Superior temporal gyrus (tissue), 1 donor: Measurements from ENCODE around the gene ITGB7.

Source experiments
- DNase-seq: peaks from one replicate; pipeline ENCODE4 v3.0.0-alpha.2; 2016; ENCODE audit errors: extremely low spot score

Gene ITGB7

DNA sequence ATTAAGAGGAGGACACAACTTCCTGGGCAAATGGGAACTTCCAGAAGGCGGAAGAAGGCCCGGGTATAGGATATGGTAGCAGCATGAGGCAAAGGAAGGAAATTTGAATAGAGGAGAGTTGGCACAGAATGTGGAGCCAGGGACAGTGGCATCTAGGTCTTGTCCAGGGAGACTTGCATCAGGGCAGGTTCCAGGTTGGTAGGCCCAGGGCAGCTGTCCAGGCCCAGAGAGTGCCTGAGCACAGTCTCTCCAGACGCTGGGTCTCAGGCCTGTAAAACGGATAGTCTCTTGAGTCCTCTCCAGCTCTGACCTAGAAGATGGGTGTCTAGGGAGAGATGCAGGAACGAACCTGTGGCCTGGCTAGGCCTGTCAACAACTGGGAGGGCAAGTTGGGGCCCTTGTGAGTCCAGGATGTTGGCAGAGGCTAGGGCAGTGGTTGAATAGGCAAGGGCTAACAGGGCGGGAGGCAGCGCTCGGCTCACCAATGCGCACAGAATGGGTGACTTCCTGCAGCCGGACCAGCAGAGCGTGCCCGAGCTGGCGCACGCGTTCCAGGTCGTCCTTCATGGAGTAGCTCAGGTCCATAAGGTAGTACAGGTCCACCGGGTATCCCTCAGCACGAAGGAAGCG, 9.9 kb downstream of the ITGB7 start:
- no peak for DNase-seq

DNA sequence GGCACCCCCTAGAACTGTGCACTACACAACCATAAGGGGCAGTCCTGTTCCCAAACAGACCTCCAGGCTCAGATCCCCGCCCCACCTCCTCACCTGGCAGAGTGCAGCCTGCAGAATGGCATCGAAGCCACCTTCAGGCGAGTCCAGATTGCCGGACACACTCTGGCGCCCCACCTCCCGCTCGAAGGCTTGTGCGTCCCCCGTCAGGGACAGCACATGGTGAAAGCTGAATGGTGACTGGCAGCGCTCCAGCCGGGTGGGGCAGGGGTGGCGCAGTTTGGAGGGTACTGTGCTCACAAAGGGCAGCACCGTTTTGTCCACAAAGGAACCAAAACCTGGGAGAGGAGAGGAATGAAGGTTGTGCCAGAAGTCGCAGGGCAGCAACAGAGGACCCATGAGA, 10.6 kb downstream of the ITGB7 start:
- DNase-seq: no peak

DNA sequence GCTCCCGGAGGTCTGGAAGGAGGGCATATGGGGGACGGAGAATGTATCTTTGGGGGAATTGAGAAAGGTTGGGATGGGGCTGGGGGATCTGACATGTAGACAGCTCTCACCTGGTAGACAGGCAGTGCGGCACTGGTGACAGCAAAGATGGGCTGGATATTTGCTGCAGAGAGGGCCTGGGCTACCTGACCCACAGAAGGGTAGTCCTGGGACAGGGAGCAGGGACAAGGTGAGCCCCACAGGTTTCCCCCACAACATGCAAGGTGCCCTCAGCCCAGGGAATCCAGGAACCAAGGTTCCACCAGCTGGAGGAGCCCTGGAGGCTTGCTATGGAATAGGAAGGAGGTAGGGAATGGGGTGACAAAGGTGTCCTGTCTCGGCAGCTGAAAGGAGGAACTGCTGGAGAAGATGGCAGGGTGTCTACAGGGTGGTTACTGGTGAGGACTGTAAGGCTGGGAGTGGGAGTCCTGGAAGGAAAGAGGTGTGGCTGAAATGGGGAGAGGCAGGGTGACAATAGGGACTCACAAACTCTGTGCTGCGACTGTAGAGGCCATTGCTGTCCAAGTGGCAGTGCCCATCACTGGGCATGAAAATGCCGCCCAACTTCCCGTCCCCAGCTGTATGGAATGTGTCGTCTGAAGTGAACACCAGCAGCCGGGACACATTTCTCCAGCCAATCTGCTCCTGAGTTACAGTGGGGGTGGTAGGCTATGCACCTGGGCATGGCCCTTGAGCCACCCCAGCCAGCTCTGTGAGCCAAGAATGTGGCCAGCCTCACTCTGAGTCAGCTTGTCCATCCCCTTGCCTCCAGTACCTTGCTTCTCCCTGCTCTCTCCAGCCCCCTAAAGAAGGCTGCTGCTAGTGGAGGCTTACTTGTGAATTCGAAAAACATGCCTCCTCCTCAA, 11.3 kb downstream of the ITGB7 start:
- DNase-seq: no peak

DNA sequence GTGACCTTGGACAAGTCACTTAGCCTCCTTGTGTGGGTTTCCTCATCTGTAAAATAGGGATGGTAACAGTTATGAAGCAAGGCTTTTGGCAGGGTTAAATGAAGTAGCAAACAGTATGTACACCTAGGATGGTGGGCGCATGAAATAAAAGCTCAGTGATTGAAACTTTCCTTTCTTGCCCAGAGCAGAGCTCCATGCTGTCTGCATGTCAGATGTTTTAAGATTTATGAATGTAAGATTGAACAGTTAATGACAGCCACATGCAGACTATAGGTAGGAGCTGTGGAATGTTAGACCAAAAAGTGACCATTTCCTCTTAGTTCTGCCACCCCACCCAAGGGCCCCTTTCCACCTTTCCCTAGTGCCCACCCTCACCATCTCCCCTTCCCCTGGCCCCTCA, 12.1 kb downstream of the ITGB7 start:
- no peak for DNase-seq

DNA sequence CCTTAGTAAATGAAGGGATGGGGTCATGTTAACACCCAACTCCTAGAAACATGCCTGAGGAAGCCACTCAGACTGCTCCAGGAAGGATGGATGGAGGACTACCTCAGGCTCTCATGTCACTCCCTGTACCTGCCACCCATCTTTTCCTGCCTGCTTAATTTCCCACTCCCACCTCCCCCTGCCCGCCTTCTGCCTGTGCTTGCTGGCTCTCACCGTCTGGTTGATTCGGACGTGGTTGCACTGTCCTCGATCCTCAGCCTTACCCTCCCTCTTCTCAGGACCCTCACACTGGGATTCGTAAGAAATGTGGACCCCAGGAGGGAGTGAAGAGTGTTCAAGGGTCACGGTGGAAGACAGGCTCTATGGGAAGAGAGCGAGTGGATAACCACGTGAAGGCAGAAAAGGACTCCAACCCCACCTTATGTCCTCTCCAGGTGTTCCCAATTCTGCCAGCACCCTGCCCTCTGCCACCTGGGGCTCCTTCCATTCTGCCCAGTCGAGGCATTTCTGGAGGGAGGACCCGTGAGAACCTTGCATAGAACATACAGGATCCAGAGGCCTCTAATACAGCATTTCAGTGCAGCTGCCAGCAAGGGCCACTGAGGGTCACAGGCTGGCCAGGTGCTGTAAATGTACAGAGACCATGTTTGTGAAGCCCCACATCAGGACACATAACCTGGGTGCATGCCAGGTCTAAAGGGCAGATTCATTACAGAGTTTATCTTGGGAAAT, 12.9 kb downstream of the ITGB7 start:
- no peak for DNase-seq

DNA sequence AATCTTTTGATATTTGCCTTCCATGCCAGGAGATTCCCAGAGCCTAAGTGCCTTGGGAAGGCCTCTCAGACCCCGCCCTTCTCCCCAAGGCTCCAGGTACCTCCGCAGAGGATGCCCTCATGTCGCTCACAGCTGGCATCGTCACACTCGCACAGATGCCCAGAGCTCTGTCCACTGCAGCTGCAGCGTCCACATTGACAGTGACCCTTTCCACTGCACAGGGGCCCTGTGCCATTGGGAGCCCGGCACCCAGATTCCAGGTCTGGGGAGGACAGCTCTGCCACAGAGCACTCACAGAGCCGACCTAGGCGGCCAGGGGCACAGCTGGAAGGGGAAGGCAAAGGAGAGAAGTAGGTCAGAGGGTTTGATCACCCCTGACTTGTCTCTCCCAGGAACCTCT, 14.0 kb downstream of the ITGB7 start:
- no peak for DNase-seq

DNA sequence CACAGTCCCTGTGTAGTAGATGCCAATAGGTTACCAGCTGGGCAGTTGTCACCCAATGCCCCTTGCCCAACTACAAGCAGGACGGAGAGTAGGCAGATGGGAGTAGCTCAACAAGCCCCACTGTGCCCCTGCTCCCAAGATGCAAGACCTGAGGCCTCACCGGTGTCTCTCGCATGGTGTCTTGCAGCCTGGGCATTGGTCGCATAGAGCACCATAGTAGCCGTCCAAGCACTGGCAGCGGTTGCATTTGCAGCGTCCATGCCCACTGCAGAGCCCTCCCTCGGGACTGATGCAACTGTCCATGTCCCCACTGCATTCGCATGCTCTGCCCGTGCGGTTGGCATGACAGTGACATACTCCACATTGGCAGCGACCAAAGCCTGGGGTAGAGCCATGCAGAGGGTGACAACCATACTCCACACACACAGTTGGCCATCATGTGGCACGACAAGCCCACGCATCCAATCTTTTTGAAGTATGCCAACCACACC, 14.5 kb downstream of the ITGB7 start:
- DNase-seq: no peak

DNA sequence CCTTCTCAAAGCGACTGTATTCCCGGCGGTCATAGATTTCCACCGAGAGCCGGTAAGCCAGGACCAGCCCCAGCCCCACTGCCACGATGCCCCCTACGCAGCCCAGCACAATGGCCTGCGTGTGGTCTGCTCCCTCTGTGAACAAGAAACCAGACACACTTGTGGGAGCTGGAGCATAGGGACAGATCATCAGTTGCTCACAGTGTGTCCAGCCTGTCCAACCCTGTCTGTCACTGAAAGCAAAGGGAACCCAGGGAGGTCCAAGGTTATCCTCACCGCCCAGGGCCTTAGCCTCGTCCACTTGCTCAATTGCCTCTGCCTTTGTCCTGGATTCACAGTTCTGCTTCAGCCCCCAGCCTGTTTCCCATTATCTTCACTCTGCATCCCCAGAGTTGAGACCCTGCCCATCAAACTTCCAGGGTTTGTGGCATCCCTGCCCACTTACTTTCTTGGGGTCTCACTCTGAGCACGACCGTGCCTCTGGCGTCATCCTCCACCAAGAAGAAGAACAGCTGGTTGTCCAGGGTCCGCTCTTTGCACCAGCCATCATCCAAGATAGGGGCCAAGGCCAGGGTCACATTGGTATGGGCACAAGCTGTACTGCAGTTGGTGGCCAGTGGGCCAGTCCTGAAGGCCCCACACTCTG, 15.0 kb downstream of the ITGB7 start:
- DNase-seq: no peak

DNA sequence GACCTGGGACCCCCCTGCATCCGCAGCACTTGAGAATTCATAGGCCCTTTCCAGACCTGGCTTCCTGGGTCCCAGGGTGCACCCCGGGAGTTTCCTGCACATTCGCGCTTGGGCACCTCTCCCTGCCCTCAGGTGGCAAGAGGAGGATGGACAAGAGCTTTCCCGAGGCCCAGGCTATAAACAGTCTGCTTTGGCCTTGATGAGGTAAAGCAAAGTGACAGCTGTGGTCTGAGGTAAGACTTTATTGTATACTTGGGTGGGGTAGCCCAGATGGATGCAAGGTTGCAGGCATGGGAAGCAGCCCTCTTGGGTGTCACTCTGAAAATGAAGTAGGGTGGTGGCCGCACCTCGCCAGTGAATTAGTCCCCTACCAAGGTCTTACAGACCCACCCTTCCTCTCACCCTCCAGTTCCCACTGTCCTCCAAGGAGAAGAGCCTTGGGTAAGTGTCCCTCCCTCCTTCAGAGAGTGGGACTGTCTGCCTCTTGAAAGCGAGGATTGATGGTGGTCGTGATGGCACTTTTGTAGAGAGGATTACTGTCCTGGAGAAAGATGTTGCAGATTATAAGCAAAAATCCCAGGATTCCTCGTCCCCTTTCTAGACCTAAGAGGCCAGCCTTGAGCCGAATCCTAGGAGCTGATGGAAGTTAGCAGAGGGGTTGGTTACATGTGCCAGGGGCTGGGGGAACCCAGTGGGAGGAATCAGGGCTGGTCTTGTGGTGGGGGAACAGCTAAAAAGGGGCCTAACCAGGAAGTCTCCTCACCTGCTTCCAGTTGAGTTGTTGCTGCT, 15.8 kb downstream of the ITGB7 start:
- DNase-seq: no peak

DNA sequence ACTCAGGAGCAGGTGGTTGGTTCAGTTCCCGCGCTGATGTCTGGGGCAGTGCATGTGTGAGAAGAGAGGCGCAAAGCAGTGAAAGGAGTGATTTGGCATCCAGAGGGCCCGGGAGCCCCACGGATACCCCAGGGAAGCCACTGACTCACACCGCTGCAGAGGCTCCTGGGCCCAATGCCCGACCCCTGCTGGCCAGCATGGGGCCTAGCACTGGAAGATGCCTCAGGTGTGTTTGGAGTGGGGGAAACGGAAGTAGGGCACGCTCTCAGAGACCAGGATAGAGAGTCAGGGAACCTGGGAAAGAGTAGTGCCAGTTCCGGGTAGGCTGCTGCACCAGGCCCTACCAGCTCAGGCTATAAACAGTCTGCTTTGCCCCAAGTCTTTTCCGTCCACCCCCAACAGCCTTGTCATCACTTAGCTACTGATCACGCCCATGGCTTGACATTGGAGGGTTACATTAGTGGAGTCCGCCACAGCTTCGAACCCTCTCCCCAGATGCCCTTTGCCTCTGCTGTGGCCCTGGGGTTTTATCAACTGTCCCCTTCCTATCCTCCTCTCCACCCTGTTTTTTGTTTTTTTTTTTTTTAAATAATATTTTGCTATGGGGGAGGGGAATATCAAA, 16.8 kb downstream of the ITGB7 start:
- DNase-seq: no peak

DNA sequence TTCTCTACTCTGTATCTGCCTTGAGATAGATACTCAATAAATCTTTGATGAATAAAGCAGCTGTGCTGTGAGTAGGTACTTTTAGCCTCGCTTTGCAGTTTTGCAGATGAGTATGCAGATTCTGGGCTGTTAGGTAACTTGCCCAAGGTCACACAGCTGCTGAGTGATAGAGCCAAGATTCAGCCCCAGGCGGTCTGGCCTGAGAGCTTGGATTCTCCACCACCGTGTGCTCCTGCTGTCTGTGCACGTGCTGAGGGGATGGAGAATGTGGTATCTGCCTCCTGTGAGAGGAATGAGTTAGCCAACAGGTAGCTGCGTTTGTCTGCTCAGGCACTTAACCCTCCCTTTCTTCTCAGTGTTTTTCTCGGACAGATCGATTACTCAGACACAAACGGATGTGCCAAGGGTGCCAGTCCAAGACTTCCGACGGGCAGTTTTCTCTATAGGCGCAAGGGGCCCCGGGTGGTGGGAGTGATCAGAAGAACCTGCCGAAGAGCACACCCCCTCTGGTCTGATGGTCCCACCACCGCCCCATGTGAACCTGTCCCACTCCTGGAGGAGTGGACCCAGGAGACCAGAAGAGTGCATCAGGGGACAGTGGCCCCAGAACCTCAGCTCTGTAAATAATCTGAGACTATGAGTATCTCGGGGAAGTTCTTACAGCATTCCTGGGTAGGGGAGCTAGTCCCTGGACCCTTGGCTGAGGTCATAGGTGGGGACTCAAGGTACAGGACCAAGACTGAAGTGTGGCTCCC, 19.7 kb downstream of the ITGB7 start:
- no peak for DNase-seq

DNA sequence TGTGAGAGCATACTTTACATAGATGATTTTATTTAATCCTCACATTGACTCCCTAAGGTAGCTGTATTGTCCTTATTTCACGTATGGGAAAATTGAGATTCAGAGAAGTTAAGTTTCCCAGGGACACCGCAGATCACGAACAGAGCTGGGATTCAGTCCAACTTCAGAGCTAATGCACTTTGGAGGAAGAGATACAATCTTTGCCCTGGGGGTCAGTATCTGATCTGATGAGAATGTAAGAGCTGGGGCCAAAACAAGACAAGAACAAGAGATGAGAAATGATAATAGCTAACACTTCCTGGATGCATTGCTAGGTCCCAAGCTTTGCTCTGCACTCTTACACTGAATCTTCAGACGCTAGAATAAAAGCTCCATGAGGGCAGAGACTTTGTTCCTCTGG, 20.3 kb downstream of the ITGB7 start:
- no peak for DNase-seq

DNA sequence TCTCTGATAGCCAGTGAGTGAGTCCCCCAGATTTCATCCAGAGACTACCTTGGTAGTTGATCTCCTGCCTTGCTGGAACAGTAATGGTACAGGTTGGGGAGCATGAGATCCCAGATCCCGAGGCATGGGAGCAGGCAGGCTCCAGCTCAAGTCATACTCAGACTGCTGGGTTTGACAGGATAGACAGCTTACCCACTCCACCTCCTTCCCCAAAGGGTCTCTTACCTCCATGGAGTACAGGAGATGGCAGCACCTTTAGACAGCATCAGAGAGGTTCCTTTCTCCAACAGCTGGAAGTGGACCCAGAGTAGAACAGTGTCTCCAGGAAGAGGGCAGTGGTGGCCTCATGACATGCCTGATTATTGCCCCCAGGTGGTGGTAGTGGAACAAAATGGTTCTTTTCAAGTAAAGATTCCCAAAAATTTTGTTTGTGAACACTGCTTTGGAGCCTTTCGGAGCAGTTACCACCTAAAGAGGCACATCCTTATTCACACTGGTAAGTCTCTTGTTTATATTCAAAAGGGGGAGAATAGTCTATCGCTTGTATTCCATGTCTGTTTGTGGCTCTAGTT, 21.4 kb downstream of the ITGB7 start:
- no peak for DNase-seq

DNA sequence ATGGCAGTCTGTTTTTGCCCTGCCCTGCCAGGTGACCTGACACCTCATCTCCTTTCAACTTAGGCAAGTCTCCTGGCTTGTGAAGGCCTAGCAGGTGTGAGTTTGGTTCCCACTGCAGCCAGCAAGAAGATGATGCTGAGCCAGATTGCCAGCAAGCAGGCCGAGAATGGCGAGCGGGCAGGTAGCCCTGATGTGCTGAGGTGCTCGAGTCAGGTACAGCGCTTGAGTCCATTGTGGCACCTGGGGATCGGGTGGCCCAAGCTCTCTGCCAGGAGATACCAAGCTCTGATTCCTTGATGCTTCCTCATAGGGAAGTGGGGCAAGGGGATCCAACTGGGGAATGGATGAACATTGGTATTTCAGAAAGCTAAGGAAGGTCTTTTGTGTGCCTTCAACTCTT, 22.2 kb downstream of the ITGB7 start:
- DNase-seq: no peak

DNA sequence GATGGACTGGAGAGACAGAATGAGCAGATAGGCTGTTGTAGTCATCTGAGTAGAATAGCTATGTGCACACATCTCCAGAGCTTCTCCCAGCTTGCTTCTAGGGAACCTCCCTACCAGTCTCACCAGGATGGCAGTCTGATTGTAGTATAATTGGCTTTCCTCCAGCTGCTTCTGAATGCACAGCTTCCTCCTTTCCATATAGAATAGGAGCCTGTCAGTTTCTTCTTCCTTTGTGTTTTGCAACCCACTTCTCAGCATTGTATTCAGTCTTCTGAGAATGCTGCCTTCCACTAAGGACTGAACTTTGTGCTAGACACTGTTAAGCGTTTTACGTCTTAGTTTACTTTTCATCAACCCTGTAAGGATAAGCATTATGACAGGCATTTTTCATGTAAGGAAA, 24.1 kb downstream of the ITGB7 start:
- DNase-seq: peak; percentile 24

DNA sequence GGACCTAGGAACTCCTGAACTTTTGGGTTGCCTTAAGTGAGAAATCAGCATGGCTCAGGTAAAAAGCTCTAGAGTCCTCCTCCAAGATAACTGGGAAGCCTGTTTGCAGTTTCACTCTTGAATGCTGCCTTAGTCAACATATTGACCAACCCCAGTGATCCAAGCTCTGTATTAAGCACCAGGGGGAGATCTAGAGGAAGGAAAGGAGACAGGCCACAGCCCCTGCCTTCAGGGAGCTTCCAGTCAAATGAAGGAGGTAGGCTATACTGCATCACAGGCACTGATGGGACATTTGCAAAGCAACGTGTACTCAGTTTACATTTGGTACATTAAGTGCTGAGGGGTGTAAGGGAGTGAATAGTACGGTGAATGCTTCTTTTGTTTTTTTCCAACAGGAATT, 25.1 kb downstream of the ITGB7 start:
- DNase-seq: no peak

DNA sequence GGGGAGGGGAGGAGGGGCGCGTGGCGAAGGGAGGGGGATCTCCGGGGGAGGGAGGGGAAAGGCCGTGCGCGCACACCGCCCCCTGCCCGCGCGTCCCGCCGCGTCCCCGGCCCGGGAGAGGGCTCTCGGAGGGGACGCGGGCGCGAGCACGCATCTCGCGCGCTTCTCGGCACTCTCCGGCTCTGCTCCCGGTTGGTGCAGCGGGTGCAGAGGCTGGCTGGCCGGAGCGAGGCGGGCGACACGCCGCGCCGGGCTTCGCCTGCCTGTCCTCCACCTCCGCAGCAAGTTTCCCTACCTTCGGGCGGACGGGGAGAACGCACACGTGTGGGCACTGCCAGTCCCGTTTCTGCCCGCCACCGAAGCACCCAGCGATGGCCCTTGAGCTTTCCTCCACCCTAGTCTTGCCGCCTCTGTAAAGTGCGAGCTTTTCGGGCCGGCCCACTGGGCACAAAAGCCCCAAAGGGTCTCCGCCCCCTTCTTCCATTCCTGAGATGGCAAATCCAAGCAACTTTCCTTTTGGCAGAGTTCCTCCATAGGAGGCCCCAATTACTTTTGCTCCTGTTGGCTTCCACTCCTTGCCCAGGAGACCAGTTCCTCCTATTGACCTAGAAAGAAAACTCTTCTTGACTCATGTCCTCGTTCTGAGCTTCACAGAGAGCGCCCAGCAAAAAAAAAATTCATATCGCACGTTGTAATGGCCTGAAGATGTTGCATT, 26.0 kb downstream of the ITGB7 start:
- peak; percentile 52 for DNase-seq

DNA sequence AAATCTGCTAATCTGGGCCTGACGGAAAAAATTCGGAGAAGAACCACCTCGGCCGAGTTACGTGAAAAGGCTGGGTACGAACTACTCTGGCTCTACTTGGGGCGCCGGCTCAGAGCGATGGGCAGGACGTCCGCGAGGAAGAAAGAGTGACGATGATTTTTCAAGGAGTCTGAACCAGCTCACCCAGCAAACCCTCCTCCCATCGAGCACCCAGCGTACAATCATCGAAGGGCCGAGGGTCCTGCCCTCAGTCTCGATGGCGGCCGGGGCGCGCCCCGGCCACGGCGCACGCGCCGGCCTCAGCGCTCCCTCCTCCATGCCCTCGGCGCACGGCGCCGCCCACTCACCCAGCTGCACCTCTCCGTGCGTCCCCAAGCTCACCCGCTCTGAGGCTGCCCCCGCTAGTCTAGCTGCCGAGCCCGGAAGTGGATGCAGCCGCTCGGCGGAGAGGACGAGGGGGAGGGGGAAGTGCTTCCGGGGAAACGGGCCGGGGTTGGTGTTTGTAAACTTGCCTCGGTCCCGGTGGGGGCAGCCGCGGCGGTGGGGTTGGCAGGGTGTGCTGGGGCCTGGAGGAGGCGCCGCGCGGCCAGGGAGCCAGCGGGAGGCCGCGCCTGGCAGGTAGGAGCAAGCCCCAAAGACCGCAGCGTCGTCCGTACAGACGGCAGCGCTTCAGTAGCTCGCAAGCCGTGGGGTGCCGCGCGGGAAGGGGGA, 26.7 kb downstream of the ITGB7 start, which contains the start of the genes CSAD and ZNF740:
CSAD (minus strand) TSS at position 706 of the 711 bp plus-strand sequence. CDS start 7,455 bp downstream, outside the sequence.
ZNF740 (plus strand) TSS at position 503 of the 711 bp plus-strand sequence. CDS start 1,262 bp downstream, outside the sequence.
- DNase-seq: peak; percentile 96
